ENCODE data around the gene GTSF1L. TPM values are rescaled to one million over a fixed set of nuclear protein-coding genes. Genes with fewer than 3 reads are reported as not detected.
"Not testable (repeated sequence)": the region's sequence is repeated elsewhere in the genome, so short reads cannot be mapped to it uniquely, and the experiment has no call there.

The GTSF1L gene
- not detected in 2 replicates for total RNA-seq (2012; rRNA removed)

DNA sequence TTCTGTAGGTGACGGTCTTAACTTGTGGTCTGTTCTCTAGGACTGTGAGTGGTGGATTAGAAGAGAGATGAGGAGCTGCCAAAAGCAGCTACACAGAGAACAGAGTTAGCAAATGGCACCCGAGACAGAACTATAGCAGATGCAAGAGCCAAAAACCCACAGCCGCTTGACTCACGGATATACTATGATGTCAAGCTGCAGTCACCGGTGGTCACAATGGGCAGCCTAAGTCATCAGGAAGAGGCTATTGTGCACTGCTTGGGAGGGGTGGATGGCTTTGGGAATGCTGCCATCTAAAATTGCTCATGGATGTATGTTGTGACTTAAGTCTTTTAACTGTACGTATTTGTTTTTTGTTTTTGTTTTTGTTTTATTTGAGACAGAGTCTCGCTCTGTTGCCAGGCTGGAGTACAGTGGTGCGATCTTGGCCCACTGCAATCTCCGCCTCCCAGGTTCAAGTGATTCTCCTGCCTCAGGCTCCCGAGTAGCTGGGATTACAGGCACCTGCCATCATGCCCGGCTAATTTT is at the start of gene GTSF1L:
Gene GTSF1L, minus strand, starts transcription at position 192 of the 528 bp plus-strand sequence. CDS start 308 bp downstream, outside the sequence.
- H3K4me1 ChIP-seq (ENCODE audit: control insufficient read depth, insufficient read depth, low read length), result no peaks in the 10 kb centered on the region
- peaks cover 3% of the 10 kb centered on the region for H3K27me3 ChIP-seq (ENCODE audit: control insufficient read depth, insufficient read depth, low read length)
- H3K4me3 ChIP-seq (ENCODE audit: low read length), result no peak within 1 kb of the TSS
- H3K9me3 ChIP-seq (replicated peaks; ENCODE audit: low read length), result no peaks in the 10 kb centered on the region
- no peak within 1 kb of the TSS for H3K9ac ChIP-seq (ENCODE audit: low read depth, low read length)
- H3K4me2 ChIP-seq (ENCODE audit: low read length), result no peak within 1 kb of the TSS
- no peaks in the 10 kb centered on the region for H3K36me3 ChIP-seq (ENCODE audit: insufficient read depth, low read length)

DNA sequence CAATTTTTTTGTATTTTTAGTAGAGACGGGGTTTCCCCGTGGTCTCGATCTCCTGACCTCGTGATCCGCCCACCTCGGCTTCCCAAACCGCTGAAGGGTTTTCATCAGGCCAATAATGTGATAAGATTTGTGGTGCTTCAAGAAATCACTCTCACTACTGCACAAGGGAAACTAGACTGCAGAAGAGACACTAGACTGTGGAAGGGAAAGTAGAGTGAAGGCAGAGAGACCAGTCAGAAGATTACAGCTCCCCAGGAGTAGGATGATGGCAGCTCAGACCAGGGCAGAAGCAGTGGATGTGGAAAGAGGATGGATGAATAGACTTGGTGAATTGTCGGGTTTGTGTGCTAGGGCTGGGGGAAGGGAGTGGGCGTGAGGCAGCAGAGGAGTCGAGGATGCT is 48.0 kb upstream of the GTSF1L start:
- H3K4me1 ChIP-seq (ENCODE audit: control insufficient read depth, insufficient read depth, low read length), result no peaks in the 10 kb centered on the region
- H3K4me2 ChIP-seq (ENCODE audit: low read length), result no peak overlapping the region
- no peak overlapping the region for H3K9ac ChIP-seq (ENCODE audit: low read depth, low read length)
- peaks cover 35% of the 10 kb centered on the region for H3K27me3 ChIP-seq (ENCODE audit: control insufficient read depth, insufficient read depth, low read length)
- H3K4me3 ChIP-seq (ENCODE audit: low read length), result no peak overlapping the region
- H3K36me3 ChIP-seq (ENCODE audit: insufficient read depth, low read length), result no peaks in the 10 kb centered on the region
- H3K9me3 ChIP-seq (replicated peaks; ENCODE audit: low read length), result no peaks in the 10 kb centered on the region

DNA sequence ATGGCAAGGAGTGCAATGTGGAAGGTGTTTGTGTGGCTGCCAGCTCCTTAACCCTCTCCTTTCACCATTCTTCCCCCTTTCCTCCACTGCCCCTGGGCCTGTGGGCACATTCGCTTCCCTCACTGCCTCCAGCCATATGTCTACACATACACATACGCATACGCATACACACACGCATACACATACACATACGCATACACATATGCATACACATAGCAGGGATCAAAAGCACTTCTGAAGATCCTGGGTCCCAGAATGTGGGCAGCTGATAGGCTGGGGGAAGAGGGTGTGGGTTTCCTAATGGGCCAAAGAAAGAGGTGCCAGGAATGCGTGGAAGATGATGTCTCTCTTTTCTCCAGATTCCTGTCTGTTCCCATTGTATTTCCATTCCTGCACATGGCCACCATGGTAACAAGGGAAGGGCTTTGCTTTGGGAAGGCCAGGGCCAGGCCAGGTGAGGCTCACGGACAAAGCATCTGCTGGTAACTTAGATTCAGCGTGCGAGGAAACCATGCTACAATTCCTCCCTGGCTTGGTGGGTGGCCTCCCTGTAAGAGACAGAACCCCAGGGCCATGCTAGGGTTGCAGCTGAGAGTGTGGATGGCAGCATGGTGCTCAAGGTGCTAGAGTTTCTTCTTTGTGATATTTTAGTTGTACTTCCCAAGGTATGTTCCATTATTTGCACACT is 44.8 kb upstream of the GTSF1L start:
- H3K4me2 ChIP-seq (ENCODE audit: low read length), result no peak overlapping the region
- peaks cover 53% of the 10 kb centered on the region for H3K27me3 ChIP-seq (ENCODE audit: control insufficient read depth, insufficient read depth, low read length)

DNA sequence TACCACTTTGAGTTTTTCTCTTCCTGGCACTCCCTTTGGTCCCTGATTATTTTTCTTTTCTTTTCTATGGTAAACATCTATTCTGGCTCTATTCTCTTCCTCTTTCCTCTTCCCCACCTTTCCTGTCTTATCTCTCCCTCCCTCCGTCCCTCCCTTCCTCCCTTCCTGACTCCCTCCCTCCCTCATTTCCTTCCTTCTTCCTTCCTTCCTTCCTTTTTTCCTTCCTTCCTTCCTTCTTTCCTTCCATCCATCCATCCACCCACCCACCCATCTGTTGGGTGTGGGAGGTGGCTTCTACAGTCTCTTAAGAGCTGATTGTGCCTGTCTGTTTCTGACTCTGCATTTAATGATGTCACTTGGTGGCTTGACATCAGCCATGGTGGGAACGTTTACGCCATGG is 43.5 kb upstream of the GTSF1L start:
- H3K9ac ChIP-seq (ENCODE audit: low read depth, low read length), result no peak overlapping the region
- no peak overlapping the region for H3K4me2 ChIP-seq (ENCODE audit: low read length)
- H3K36me3 ChIP-seq (ENCODE audit: insufficient read depth, low read length), result no peaks in the 10 kb centered on the region
- peaks cover 66% of the 10 kb centered on the region for H3K27me3 ChIP-seq (ENCODE audit: control insufficient read depth, insufficient read depth, low read length)
- H3K4me3 ChIP-seq (ENCODE audit: low read length), result no peak overlapping the region
- H3K4me1 ChIP-seq (ENCODE audit: control insufficient read depth, insufficient read depth, low read length), result no peaks in the 10 kb centered on the region
- H3K9me3 ChIP-seq (replicated peaks; ENCODE audit: low read length), result no peaks in the 10 kb centered on the region

More for the DNA sequence above, 44.8 kb upstream of the GTSF1L start:
- H3K4me3 ChIP-seq (ENCODE audit: low read length), result no peak overlapping the region
- H3K9ac ChIP-seq (ENCODE audit: low read depth, low read length), result no peak overlapping the region
- no peaks in the 10 kb centered on the region for H3K9me3 ChIP-seq (replicated peaks; ENCODE audit: low read length)
- H3K4me1 ChIP-seq (ENCODE audit: control insufficient read depth, insufficient read depth, low read length), result no peaks in the 10 kb centered on the region
- no peaks in the 10 kb centered on the region for H3K36me3 ChIP-seq (ENCODE audit: insufficient read depth, low read length)

DNA sequence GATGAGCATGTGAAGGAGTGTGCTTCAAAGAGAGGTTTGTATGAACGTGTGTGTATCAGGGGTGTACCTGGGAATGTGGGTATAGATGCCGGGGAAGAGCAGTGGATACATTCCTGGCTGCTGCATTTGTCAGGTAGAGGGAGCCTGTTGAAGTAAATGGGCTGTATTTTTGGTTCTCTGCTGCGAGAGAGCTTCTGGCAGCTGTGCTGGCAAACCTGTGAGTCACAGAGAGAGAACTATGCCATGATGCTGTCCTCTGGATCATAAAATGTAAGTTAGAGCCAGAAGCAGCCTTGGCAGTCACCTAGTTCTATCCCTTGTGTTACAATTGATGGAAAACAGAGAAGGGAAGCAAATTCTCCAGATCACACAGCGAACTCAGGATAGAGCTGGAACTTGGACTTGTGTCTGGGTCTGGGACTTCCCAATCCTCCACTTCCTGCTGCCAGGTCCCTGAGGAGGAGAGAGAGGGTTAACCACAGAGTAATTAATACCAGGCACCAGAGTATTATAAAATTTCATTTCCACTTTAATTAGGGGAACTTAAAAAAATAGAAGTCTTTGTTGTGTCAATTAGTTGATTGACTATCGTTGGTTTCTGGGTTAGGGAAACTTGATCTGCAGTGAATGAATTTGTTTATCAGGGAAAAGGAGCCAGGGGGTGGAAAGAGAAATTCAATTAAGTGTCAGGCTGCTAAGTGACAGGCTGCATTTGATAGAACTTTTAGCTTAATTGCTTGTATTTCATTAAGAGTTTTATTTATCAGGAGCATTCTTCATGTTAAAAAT is 41.1 kb upstream of the GTSF1L start:
- H3K9ac ChIP-seq (ENCODE audit: low read depth, low read length), result no peak overlapping the region
- H3K4me3 ChIP-seq (ENCODE audit: low read length), result no peak overlapping the region
- H3K4me2 ChIP-seq (ENCODE audit: low read length), result no peak overlapping the region
- no peaks in the 10 kb centered on the region for H3K36me3 ChIP-seq (ENCODE audit: insufficient read depth, low read length)
- peaks cover 59% of the 10 kb centered on the region for H3K27me3 ChIP-seq (ENCODE audit: control insufficient read depth, insufficient read depth, low read length)
- H3K9me3 ChIP-seq (replicated peaks; ENCODE audit: low read length), result no peaks in the 10 kb centered on the region
- no peaks in the 10 kb centered on the region for H3K4me1 ChIP-seq (ENCODE audit: control insufficient read depth, insufficient read depth, low read length)

GRCh38 chr20:43766917-43767316 is 40.1 kb upstream of the GTSF1L start:
- Histone ChIP-seq H3K4me2 (ENCODE audit: low read length) (no peak overlapping the region), H3K4me3 (ENCODE audit: low read length) (no peak overlapping the region), H3K9ac (ENCODE audit: low read depth, low read length) (no peak overlapping the region), H3K36me3 (ENCODE audit: insufficient read depth, low read length) (no peaks in the 10 kb centered on the region), H3K27me3 (ENCODE audit: control insufficient read depth, insufficient read depth, low read length) (peaks cover 53% of the 10 kb centered on the region), H3K4me1 (ENCODE audit: control insufficient read depth, insufficient read depth, low read length) (no peaks in the 10 kb centered on the region), H3K9me3 (replicated peaks; ENCODE audit: low read length) (no peaks in the 10 kb centered on the region)

DNA sequence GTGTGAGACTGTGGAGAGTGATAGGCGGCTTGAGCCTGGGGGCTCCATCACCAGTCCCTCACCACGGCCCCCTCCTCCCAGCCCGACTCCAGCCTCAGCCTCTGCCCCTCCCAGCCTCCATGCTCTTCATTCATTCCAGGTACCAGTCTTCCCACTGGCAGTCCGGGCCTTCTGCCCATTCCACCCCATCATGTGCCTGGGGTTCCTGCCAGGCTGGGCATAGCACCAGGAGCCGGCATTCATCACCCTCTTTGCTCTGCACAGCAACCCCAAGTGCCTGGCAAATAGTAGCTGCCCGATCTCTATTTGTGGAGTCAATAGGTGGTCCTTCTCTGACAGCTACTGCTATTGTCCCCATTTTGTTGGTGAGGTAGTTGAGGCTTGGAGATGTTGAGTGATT is 39.6 kb upstream of the GTSF1L start:
- no peak overlapping the region for H3K4me3 ChIP-seq (ENCODE audit: low read length)
- no peaks in the 10 kb centered on the region for H3K9me3 ChIP-seq (replicated peaks; ENCODE audit: low read length)
- H3K27me3 ChIP-seq (ENCODE audit: control insufficient read depth, insufficient read depth, low read length), result peaks cover 52% of the 10 kb centered on the region
- no peaks in the 10 kb centered on the region for H3K4me1 ChIP-seq (ENCODE audit: control insufficient read depth, insufficient read depth, low read length)
- H3K4me2 ChIP-seq (ENCODE audit: low read length), result no peak overlapping the region
- H3K9ac ChIP-seq (ENCODE audit: low read depth, low read length), result no peak overlapping the region
- no peaks in the 10 kb centered on the region for H3K36me3 ChIP-seq (ENCODE audit: insufficient read depth, low read length)

- no peak overlapping the region for H3K4me3 ChIP-seq (ENCODE audit: low read length)
- H3K9ac ChIP-seq (ENCODE audit: low read depth, low read length), result no peak overlapping the region
- no peaks in the 10 kb centered on the region for H3K36me3 ChIP-seq (ENCODE audit: insufficient read depth, low read length)
- no peak overlapping the region for H3K4me2 ChIP-seq (ENCODE audit: low read length)
- H3K9me3 ChIP-seq (replicated peaks; ENCODE audit: low read length), result no peaks in the 10 kb centered on the region
- no peaks in the 10 kb centered on the region for H3K4me1 ChIP-seq (ENCODE audit: control insufficient read depth, insufficient read depth, low read length)
- H3K27me3 ChIP-seq (ENCODE audit: control insufficient read depth, insufficient read depth, low read length), result peaks cover 51% of the 10 kb centered on the region
These were observed 39.1 kb upstream of the GTSF1L start for GRCh38 chr20:43765916-43766315.

GRCh38 chr20:43762911-43763310 is 36.1 kb upstream of the GTSF1L start:
- no peaks in the 10 kb centered on the region for H3K9me3 ChIP-seq (replicated peaks; ENCODE audit: low read length)
- no peak overlapping the region for H3K4me2 ChIP-seq (ENCODE audit: low read length)

GRCh38 chr20:43761386-43762340 is 34.9 kb upstream of the GTSF1L start:
- Histone ChIP-seq H3K9me3 (replicated peaks; ENCODE audit: low read length) (no peaks in the 10 kb centered on the region), H3K4me3 (ENCODE audit: low read length) (no peak overlapping the region), H3K36me3 (ENCODE audit: insufficient read depth, low read length) (no peaks in the 10 kb centered on the region), H3K27me3 (ENCODE audit: control insufficient read depth, insufficient read depth, low read length) (peaks cover 34% of the 10 kb centered on the region), H3K9ac (ENCODE audit: low read depth, low read length) (no peak overlapping the region), H3K4me1 (ENCODE audit: control insufficient read depth, insufficient read depth, low read length) (no peaks in the 10 kb centered on the region), H3K4me2 (ENCODE audit: low read length) (no peak overlapping the region)

More at GRCh38 chr20:43762911-43763310, 36.1 kb upstream of the GTSF1L start:
- Histone ChIP-seq H3K27me3 (ENCODE audit: control insufficient read depth, insufficient read depth, low read length) (peaks cover 45% of the 10 kb centered on the region), H3K4me1 (ENCODE audit: control insufficient read depth, insufficient read depth, low read length) (no peaks in the 10 kb centered on the region), H3K36me3 (ENCODE audit: insufficient read depth, low read length) (no peaks in the 10 kb centered on the region), H3K9ac (ENCODE audit: low read depth, low read length) (no peak overlapping the region), H3K4me3 (ENCODE audit: low read length) (no peak overlapping the region)

DNA sequence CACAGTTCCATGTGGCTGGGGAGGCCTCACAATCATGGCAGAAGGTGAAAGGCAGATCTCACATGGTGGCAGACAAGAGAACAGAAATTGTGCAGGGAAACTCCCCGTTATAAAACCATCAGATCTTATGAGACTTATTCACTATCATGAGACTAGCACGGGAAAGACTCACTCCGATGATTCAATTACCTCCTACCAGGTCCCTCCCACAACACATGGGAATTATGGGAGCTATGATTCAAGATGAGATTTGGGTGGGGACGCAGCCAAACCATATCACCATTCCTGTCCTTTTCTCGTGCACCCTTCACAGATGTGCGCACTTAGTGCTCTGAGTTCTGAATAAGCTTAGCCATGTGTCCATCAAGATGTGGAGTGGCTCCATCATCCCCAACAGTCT is 31.1 kb upstream of the GTSF1L start:
- H3K36me3 ChIP-seq (ENCODE audit: insufficient read depth, low read length); H3K9me3 ChIP-seq (replicated peaks; ENCODE audit: low read length); H3K4me2 ChIP-seq (ENCODE audit: low read length); H3K4me3 ChIP-seq (ENCODE audit: low read length); H3K9ac ChIP-seq (ENCODE audit: low read depth, low read length): not testable (repeated sequence)
- Histone ChIP-seq H3K27me3 (ENCODE audit: control insufficient read depth, insufficient read depth, low read length) (peaks cover 15% of the 10 kb centered on the region), H3K4me1 (ENCODE audit: control insufficient read depth, insufficient read depth, low read length) (peaks cover 14% of the 10 kb centered on the region)
